Breast epithelium (tissue), 3 donors: Measurements from ENCODE around the gene TP53BP2.
"Not testable (repeated sequence)": the region's sequence is repeated elsewhere in the genome, so short reads cannot be mapped to it uniquely, and the experiment has no call there.

ENCODE experiments used
- CTCF ChIP-seq, 3 donors: fragments of 450-650 bp; IDR thresholded peaks; one replicate each; pipeline ENCODE4 v1.5.1; 2016 to 2017; ENCODE audit warnings: antibody characterized with exemption in 3 of 3, mild to moderate bottlenecking in 3 of 3, moderate library complexity in 3 of 3
- POLR2A ChIP-seq: fragments of 450-650 bp; IDR thresholded peaks from one replicate; pipeline ENCODE4 v1.6.1; 2016; ENCODE audit warnings: antibody characterized with exemption, mild to moderate bottlenecking, moderate library complexity

GRCh38 chr1:223864599-223865368 is 19.0 kb upstream of the TP53BP2 start:
- not testable (repeated sequence) for TF ChIP-seq CTCF (IDR thresholded peaks at IDR 0.05); POLR2A
